Measurements from ENCODE around the gene FAM107B.
A peak's percentile ranks its signal among the peaks of the same experiment; 100 is the strongest.

Gene FAM107B

GRCh38 chr10:14502431-14502830 is 272.3 kb downstream of the FAM107B start:
- no peak for DNase-seq (ENCODE audit: low read depth in 2 of 2)

GRCh38 chr10:14500172-14500765 is 274.4 kb downstream of the FAM107B start:
- no peak for DNase-seq (ENCODE audit: low read depth in 2 of 2)

GRCh38 chr10:14499601-14499904 is 275.1 kb downstream of the FAM107B start:
- DNase-seq (ENCODE audit: low read depth in 2 of 2) = no peak

- DNase-seq (ENCODE audit: low read depth in 2 of 2) = no peak
Measured at GRCh38 chr10:14498326-14498725, 276.4 kb downstream of the FAM107B start.

GRCh38 chr10:14491811-14492210 is 282.9 kb downstream of the FAM107B start:
- no peak for DNase-seq (ENCODE audit: low read depth in 2 of 2)

- no peak for DNase-seq (ENCODE audit: low read depth in 2 of 2)
Measured at GRCh38 chr10:14489522-14490177, 285.0 kb downstream of the FAM107B start.

- DNase-seq (ENCODE audit: low read depth in 2 of 2) = no peak
Measured at GRCh38 chr10:14487488-14487883, 287.2 kb downstream of the FAM107B start.

- no peak for DNase-seq (ENCODE audit: low read depth in 2 of 2)
Measured at GRCh38 chr10:14486777-14487487, 287.8 kb downstream of the FAM107B start.

GRCh38 chr10:14485986-14486385 is 288.7 kb downstream of the FAM107B start:
- no peak for DNase-seq (ENCODE audit: low read depth in 2 of 2)

- no peak for DNase-seq (ENCODE audit: low read depth in 2 of 2)
Measured at GRCh38 chr10:14483417-14483816, 291.3 kb downstream of the FAM107B start.

- DNase-seq (ENCODE audit: low read depth in 2 of 2) = no peak
Measured at GRCh38 chr10:14481752-14482151, 292.9 kb downstream of the FAM107B start.

- no peak for DNase-seq (ENCODE audit: low read depth in 2 of 2)
Measured at GRCh38 chr10:14481014-14481413, 293.7 kb downstream of the FAM107B start.

- DNase-seq (ENCODE audit: low read depth in 2 of 2) = peak; percentile 53 to 57
Measured at GRCh38 chr10:14478604-14479003, 296.1 kb downstream of the FAM107B start.

- no peak for DNase-seq (ENCODE audit: low read depth in 2 of 2)
Measured at GRCh38 chr10:14478201-14478600, 296.5 kb downstream of the FAM107B start.

- peak; percentile 62 to 67 for DNase-seq (ENCODE audit: low read depth in 2 of 2)
Measured at GRCh38 chr10:14477408-14477710, 297.3 kb downstream of the FAM107B start.

- peak; percentile 57 to 70 for DNase-seq (ENCODE audit: low read depth in 2 of 2)
Measured at GRCh38 chr10:14476641-14477407, 297.9 kb downstream of the FAM107B start.

GRCh38 chr10:14476006-14476405 is 298.7 kb downstream of the FAM107B start:
- no peak for DNase-seq (ENCODE audit: low read depth in 2 of 2)

GRCh38 chr10:14474656-14475055 is 300.0 kb downstream of the FAM107B start:
- no peak for DNase-seq (ENCODE audit: low read depth in 2 of 2)

GRCh38 chr10:14470920-14471319 is 303.8 kb downstream of the FAM107B start:
- DNase-seq (ENCODE audit: low read depth in 2 of 2) = no peak

GRCh38 chr10:14468726-14469125 is 306.0 kb downstream of the FAM107B start:
- DNase-seq (ENCODE audit: low read depth in 2 of 2) = no peak
